Right renal cortex interstitium (tissue), 3 donors: Measurements from ENCODE around the gene LRSAM1. TPM values are rescaled to one million over a fixed set of nuclear protein-coding genes. Genes with fewer than 3 reads are reported as not detected.
A peak's percentile ranks its signal among the peaks of the same experiment; 100 is the strongest.

ENCODE experiments used
- DNase-seq, 3 donors: peaks; one replicate each; pipeline ENCODE4 v3.0.0-alpha.2; 2013; ENCODE audit warnings: low read depth in 3 of 3, low spot score in 2 of 3
- polyA plus RNA-seq, 3 donors: library from polyadenylated mRNA; unstranded; fragments of 120-200 nt; gene quantifications; one replicate each; pipeline ENCODE4 v1.2.1, GENCODE V29; 2013; ENCODE audit not compliant: insufficient read length in 3 of 3

Gene LRSAM1
- polyA plus RNA-seq, 3 donors = 14.2 to 15.2 (median 14.9) TPM

DNA sequence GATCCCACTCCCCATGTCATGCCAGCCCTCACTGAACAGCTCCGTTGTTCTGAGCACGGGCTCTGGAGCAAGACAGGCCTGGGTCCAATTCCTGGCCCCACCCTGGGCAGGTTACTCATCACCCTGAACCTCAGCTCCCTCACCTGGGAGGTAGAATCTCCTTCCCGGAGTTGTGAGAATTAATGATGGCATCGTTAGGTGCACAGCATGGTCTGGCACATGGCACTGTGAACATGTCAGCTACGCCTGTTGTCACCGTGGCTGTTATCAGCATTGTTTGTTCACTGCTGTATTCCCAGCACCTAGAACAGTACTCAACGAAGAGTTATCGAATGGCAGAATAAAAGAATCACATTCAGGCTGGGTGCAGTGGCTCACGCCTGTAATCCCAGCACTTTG, 43.0 kb downstream of the LRSAM1 start:
- DNase-seq = no peak

- DNase-seq = no peak
Observed at GRCh38 chr9:127495884-127496555, 44.7 kb downstream of the LRSAM1 start.

DNA sequence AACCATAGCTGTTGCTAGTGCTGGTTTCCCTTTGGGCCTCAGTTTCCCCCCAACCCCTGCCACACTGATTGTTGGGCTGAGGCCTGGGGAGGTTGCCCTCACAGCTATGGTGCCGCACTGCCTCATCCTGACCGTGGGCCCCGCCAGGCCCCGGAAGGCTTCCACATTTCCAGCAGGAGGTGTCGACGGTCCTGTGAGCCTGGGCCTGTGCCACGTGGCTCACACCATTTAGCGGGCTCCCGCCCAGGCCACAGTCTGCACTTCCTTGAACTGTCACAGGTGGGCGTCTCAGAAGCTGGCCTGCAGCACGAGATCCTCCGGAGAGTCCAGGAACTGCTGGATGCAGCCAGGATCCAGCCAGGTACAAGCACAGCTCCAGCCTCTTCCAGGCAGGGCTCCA, 45.7 kb downstream of the LRSAM1 start:
- no peak for DNase-seq

- no peak for DNase-seq
Observed at GRCh38 chr9:127497656-127498290, 46.5 kb downstream of the LRSAM1 start.

GRCh38 chr9:127498298-127498697, 47.0 kb downstream of the LRSAM1 start:
- DNase-seq = no peak

DNA sequence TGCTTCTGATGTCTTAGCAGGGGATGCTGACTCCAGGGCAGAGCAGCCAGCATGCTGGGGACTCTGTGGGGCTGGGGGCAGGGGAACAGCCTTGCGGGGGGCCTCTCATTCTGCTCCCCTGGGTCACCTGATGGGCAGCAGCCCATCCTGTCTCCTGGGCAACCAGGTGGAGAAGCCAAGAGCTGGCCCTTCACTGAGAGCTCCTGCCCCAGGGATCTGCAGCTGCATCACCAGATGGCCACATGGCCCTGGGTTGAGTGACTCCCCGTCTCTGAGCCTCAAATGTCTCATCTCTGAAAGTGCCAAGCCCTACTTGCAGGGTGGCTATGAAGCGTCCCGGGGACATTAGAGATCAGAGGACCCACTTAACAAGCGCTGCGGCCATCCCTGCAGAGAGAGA, 49.1 kb downstream of the LRSAM1 start:
- no peak for DNase-seq

GRCh38 chr9:127500862-127501261, 49.6 kb downstream of the LRSAM1 start:
- no peak for DNase-seq

GRCh38 chr9:127501821-127502343, 50.6 kb downstream of the LRSAM1 start:
- DNase-seq = no peak

- DNase-seq = no peak
Observed at GRCh38 chr9:127502706-127503378, 51.5 kb downstream of the LRSAM1 start.

DNA sequence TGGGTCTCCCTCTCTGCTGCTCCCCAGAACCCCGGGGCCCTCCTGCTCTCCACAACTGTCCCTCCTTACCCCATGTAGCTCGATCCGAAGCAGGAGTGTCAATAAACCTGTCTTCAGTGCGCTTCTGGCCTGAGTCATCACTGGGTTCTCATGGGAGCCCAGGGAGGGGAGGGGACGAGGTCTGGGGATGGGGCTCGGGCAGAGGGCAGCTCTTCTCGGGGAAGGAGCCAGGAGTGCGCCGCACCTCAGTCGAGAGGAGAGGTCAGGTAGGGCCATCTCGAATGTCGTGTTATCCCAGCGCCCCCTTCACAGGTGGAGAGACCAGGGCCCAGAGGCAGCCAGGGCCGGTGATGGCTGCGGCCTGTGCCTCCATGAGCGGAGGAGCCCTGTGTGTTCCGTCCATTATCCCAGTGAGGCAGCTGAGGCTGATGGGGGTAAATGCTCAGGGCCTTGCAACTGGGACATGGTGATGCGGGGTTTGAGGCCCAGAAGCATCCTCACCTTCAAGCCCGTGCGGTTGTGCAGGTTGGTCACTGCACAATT, 52.1 kb downstream of the LRSAM1 start:
- DNase-seq = no peak

DNA sequence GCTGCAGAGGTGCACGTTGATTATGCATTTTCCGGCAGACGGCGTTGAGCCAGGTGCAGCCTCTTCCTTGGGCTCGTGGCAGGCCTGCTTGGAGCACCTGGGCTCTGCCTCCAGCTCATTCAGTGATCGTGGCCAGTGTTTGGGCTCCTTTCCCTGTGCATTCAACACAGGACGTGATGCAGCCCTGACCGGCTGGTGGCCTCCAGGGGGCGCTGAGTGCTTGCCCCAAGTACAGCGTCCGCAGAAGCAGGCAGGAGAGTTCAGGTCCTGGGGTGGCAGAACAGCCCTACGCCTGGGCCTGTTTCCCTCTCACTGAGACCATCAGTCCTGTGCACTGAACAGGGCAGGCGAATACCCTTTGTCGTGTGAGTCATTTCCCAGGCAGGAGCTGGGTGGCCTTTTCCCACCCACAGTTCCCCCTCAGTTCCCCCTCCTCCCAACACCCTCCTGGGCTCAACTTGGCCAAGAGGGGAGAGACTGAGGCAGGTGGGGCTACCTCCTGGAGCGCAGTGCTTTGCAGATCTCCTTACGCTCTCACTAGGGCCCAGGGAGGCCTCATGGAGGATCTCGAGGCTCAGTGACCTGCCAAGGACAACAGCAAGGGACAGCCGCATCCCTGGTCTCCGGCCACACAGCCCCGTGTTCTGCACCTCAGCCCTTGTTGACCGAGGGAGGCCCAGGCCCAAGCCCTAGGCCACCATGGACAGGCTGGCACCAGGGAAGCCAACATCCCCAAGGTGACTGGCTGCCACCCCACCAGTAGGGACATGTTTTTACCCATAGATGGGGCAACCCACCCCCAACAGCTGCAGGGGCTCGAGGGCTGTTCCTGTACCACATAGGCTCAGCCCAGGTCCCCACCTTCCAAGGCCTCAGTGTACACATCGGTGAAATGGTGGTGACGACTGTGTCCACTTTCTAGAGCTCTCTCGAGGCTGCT, 52.9 kb downstream of the LRSAM1 start:
- DNase-seq = peak in 2 of 3 donors; percentile 37 to 41

- DNase-seq = no peak
Observed at GRCh38 chr9:127504887-127505251, 53.6 kb downstream of the LRSAM1 start.

DNA sequence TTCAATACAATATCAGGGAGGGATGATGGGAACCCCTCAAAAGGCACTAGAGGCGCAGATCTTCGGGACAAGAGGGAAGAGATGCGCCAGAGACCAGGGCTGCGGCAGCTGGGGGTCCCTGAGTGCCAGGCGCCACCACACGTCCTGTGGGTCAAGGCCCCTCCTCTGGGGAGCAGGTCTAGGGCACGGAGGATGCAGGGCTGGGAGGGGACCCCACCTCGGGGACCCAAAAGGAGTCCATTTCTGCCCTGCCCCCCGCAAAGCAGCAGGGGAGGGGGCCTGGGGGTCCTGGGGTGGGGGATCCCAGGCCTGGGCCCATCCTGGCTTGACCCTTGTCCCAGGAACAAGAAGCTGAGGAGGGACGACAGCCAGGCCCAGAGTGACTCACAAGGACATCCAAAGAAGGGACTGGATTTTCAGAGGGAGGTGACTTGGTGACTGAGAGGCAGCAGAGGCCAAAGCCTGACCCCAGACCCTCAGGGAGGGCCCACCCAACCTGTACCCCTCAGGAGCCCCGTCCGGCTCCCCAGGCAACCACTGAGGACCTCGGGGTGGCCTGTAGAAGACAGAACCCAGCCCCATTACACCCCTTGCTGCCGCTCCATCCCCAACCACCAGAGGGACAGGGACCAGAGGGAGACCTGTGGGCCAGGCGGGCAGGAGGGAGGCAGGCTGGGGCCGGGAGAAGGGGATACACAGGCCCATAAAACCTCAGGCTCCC, 54.2 kb downstream of the LRSAM1 start:
- DNase-seq = no peak

GRCh38 chr9:127506117-127506813, 55.0 kb downstream of the LRSAM1 start:
- DNase-seq = no peak

- no peak for DNase-seq
Observed at GRCh38 chr9:127506814-127507750, 55.8 kb downstream of the LRSAM1 start.

- no peak for DNase-seq
Observed at GRCh38 chr9:127507751-127508648, 56.7 kb downstream of the LRSAM1 start.

DNA sequence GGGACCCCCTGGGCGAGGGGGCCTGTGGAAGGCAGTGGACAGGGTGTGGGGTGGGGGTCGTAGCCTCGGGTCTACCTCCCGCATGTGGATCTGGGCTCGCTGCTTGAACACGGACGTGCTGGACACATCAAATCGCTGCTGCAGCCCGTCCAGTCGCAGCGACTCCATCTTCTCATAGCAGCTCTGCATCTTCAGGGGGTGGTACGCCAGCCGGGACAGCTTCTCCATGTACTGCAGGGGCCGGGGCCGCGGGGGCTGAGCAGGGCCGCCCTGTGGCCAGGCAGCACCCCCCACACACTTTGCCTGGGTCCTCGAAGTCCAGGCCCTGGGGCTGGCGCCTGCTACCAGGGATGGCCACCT, 57.6 kb downstream of the LRSAM1 start:
- no peak for DNase-seq
